Natural killer cell (primary cell): Measurements from ENCODE around the gene KRTAP2-2. TPM values are rescaled to one million over a fixed set of nuclear protein-coding genes. Genes with fewer than 3 reads are reported as not detected.
"Not testable (repeated sequence)": the region's sequence is repeated elsewhere in the genome, so short reads cannot be mapped to it uniquely, and the experiment has no call there.

ENCODE experiments used
- ATAC-seq, 3 donors: fragments of 150-1000 bp in 2 of 3; fragments of 200-7000 bp in 1 of 3; cut with Tn5 transposase; 1 replicate in 1 of 3; 2 replicates in 2 of 3; pipeline ENCODE4 v1.10.0; 2021; ENCODE audit warnings: mild to moderate bottlenecking in 2 of 3, moderate library complexity in 2 of 3
- DNase-seq, 2 donors: peaks; one replicate each; pipeline versions ENCODE4 v3.0.0 to v3.0.0-alpha.2; 2013 to 2021; ENCODE audit warnings: mixed read lengths in 1 of 2
- H3K27ac ChIP-seq: one replicate; pipeline ENCODE4 v1.5.1; 2013; ENCODE audit warnings: mild to moderate bottlenecking, low read length
- H3K27me3 ChIP-seq: one replicate; pipeline ENCODE4 v1.6.1; 2013; ENCODE audit warnings: low read length; ENCODE audit not compliant: control insufficient read depth, insufficient read depth
- H3K36me3 ChIP-seq: one replicate; pipeline ENCODE4 v1.6.1; 2013; ENCODE audit warnings: low read length; ENCODE audit not compliant: control insufficient read depth, insufficient read depth
- H3K4me1 ChIP-seq: one replicate; pipeline ENCODE4 v1.6.1; 2013; ENCODE audit warnings: low read length; ENCODE audit not compliant: control insufficient read depth, insufficient read depth
- H3K4me3 ChIP-seq: one replicate; pipeline ENCODE4 v1.5.1; 2013; ENCODE audit warnings: low read length
- H3K9me3 ChIP-seq: one replicate; pipeline ENCODE4 v1.6.1; 2013; ENCODE audit warnings: low read length; ENCODE audit not compliant: control insufficient read depth, insufficient read depth
- H3K27ac Mint-ChIP-seq, 2 donors: one replicate each; pipeline ENCODE4 v1.8.0; 2022; ENCODE audit warnings: mild to moderate bottlenecking in 2 of 2, mixed read lengths in 2 of 2, moderate library complexity in 1 of 2
- H3K27me3 Mint-ChIP-seq, 2 donors: one replicate each; pipeline ENCODE4 v1.8.0; 2022; ENCODE audit warnings: low read depth in 2 of 2, mixed read lengths in 2 of 2
- H3K36me3 Mint-ChIP-seq: one replicate; pipeline ENCODE4 v1.8.0; 2022; ENCODE audit warnings: mixed read lengths
- H3K4me1 Mint-ChIP-seq, 2 donors: one replicate each; pipeline ENCODE4 v1.8.0; 2022; ENCODE audit warnings: mixed read lengths in 2 of 2
- H3K4me3 Mint-ChIP-seq: one replicate; pipeline ENCODE4 v1.8.0; 2022; ENCODE audit warnings: mild to moderate bottlenecking, moderate library complexity, mixed read lengths
- H3K9me3 Mint-ChIP-seq, 2 donors: one replicate each; pipeline ENCODE4 v1.8.0; 2022; ENCODE audit warnings: mixed read lengths in 2 of 2
- CTCF ChIP-seq: fragments of 200-600 bp; IDR thresholded peaks from one replicate; pipeline ENCODE4 v1.8.0; 2022; ENCODE audit warnings: antibody characterized with exemption
- WGBS: methylation state at CpG from one replicate; pipeline ENCODE4 v1.1.7; 2013; ENCODE audit warnings: missing lambda C conversion rate; ENCODE audit not compliant: insufficient coverage; 5-methylcytosine and 5-hydroxymethylcytosine counted together
- intact Hi-C: fragments of 100-400 bp; cut with micrococcal nuclease; formaldehyde crosslinking; loops from one replicate; pipeline ENCODE4 v1.14.2; 2022
- total RNA-seq, 4 donors: library from RNA; stranded (reverse); fragments of 120-200 nt in 1 of 4; gene quantifications; one replicate each; pipeline versions ENCODE4 v1.2.3 to v1.2.4, GENCODE V29; 2013 to 2022

The KRTAP2-2 gene
- total RNA-seq, 3 donors from 2014 or later (not counting 1 experiment from before 2014, with no cell fraction given) = not detected

DNA sequence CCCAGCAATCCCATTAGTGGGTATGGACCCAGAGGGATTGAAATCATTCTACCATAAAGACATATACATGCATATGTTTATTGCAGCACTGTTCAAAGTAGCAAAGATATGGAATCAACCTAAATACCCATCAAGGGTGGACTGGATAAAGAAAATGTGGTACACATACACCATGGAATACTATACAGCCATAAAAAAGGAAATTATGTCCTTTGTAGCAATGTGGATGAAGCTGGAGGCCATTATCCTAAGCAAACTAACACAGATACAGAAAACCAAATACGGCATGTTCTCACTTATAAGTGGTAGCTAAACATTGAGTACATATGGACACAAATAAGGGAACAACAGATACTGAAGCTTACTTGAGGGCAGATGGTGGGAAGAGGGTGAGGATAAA lies 2.5 kb upstream of the KRTAP2-2 start:
- ATAC-seq (no peak), DNase-seq (no peak)
- no peak overlapping the region for H3K27ac ChIP-seq
- intact Hi-C loops = no loop called here
- H3K4me1 ChIP-seq = no peaks in the 10 kb centered on the region
- H3K9me3 ChIP-seq = no peaks in the 10 kb centered on the region
- no peaks in the 10 kb centered on the region for H3K27me3 ChIP-seq
- Mint-ChIP-seq H3K4me1 (no peaks in the 10 kb centered on the region), H3K4me3 (no peak overlapping the region), H3K27ac (no peak overlapping the region), H3K27me3 (peaks cover 18 to 59% of the 10 kb centered on the region in 2 donors), H3K36me3 (no peaks in the 10 kb centered on the region), H3K9me3 (peaks cover 2 to 3% of the 10 kb centered on the region in 2 donors)
- no peak overlapping the region for H3K4me3 ChIP-seq
- WGBS = 83% methylated on average over 1 of the region's 1 CpG
- no peaks in the 10 kb centered on the region for H3K36me3 ChIP-seq
- no peak for TF ChIP-seq CTCF

GRCh38 chr17:41054556-41054955 lies 474 bp downstream of the KRTAP2-2 start:
- H3K36me3 Mint-ChIP-seq, H3K4me3 ChIP-seq, H3K27me3 ChIP-seq, H3K4me3 Mint-ChIP-seq, H3K9me3 Mint-ChIP-seq, H3K4me1 Mint-ChIP-seq, H3K9me3 ChIP-seq, intact Hi-C loops, ATAC-seq, DNase-seq, H3K4me1 ChIP-seq, H3K27ac ChIP-seq, H3K36me3 ChIP-seq, H3K27ac Mint-ChIP-seq: not testable (repeated sequence)
- H3K27me3 Mint-ChIP-seq = peaks cover 16 to 53% of the 10 kb centered on the region in 2 donors
- 85% methylated on average over 7 of the region's 9 CpGs for WGBS

DNA sequence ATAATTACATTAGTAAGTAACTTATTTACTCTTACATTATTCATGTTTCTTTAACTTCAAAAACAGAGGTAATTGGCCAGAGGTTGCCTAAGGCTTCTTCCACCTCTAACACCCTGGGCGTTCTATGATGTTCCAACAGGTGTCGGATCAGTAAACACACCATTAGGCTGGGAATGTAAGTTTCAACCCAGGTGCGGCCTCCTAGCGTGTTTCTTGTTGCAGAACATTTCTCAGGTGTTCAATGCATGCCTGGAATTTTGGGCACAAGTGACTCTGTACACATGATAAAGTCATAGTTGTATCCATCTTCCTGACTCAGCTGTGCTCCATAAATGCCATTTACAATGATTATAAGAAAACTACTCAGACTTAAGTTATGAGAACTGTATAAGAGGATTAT lies 1.0 kb downstream of the KRTAP2-2 start:
- DNase-seq = no peak
- Mint-ChIP-seq H3K27me3 (peaks cover 13 to 49% of the 10 kb centered on the region in 2 donors), H3K27ac (no peak overlapping the region), H3K4me1 (no peaks in the 10 kb centered on the region), H3K9me3 (peaks cover 2 to 3% of the 10 kb centered on the region in 2 donors), H3K36me3 (no peaks in the 10 kb centered on the region), H3K4me3 (no peak overlapping the region)
- no peaks in the 10 kb centered on the region for H3K27me3 ChIP-seq
- intact Hi-C loops = no loop called here
- no peak overlapping the region for H3K27ac ChIP-seq
- no peaks in the 10 kb centered on the region for H3K4me1 ChIP-seq
- H3K9me3 ChIP-seq = no peaks in the 10 kb centered on the region
- TF ChIP-seq CTCF = no peak
- WGBS = 89% methylated on average over 4 of the region's 4 CpGs
- no peaks in the 10 kb centered on the region for H3K36me3 ChIP-seq
- no peak for ATAC-seq
- no peak overlapping the region for H3K4me3 ChIP-seq

GRCh38 chr17:41052566-41052965 lies 2.5 kb downstream of the KRTAP2-2 start:
- H3K9me3 Mint-ChIP-seq = peaks cover 0 to 1% of the 10 kb centered on the region in 2 donors
- no peak for ATAC-seq
- Histone ChIP-seq H3K27me3 (no peaks in the 10 kb centered on the region), H3K27ac (no peak overlapping the region), H3K4me3 (no peak overlapping the region), H3K9me3 (no peaks in the 10 kb centered on the region), H3K36me3 (no peaks in the 10 kb centered on the region), H3K4me1 (no peaks in the 10 kb centered on the region)
- H3K4me3 Mint-ChIP-seq = no peak overlapping the region
- no peaks in the 10 kb centered on the region for H3K4me1 Mint-ChIP-seq
- peaks cover 17 to 45% of the 10 kb centered on the region in 2 donors for H3K27me3 Mint-ChIP-seq
- no peak for DNase-seq
- intact Hi-C loops = no loop called here
- no peak overlapping the region for H3K27ac Mint-ChIP-seq
- TF ChIP-seq CTCF = no peak
- H3K36me3 Mint-ChIP-seq = no peaks in the 10 kb centered on the region
